Upper lobe of left lung (tissue), 6 donors: ENCODE data around the gene GRAMD1A. TPM values are rescaled to one million over a fixed set of nuclear protein-coding genes. Genes with fewer than 3 reads are reported as not detected.

ENCODE experiments used
- ATAC-seq, 2 donors: fragments of 200-7000 bp; cut with Tn5 transposase; one replicate each; pipeline ENCODE4 v1.9.1; 2022; ENCODE audit warnings: mild to moderate bottlenecking in 2 of 2, moderate library complexity in 2 of 2; ENCODE audit not compliant: low FRiP score in 2 of 2
- DNase-seq, 2 donors: peaks; one replicate each; pipeline ENCODE4 v3.0.0-alpha.2; 2019 to 2020
- H3K27ac ChIP-seq, 4 donors: fragments of 200-600 bp; sonication (generic); one replicate each; pipeline ENCODE4 v1.5.1; 2016 to 2019
- H3K27me3 ChIP-seq, 4 donors: fragments of 200-600 bp; sonication (generic); one replicate each; pipeline ENCODE4 v1.5.1; 2017 to 2019
- H3K36me3 ChIP-seq, 4 donors: fragments of 200-600 bp; sonication (generic); one replicate each; pipeline ENCODE4 v1.5.1; 2016 to 2019
- H3K4me1 ChIP-seq, 4 donors: fragments of 200-600 bp; sonication (generic); one replicate each; pipeline ENCODE4 v1.5.1; 2018 to 2019
- H3K4me3 ChIP-seq, 4 donors: fragments of 200-600 bp; sonication (generic); one replicate each; pipeline ENCODE4 v1.5.1; 2017 to 2019; ENCODE audit warnings: mild to moderate bottlenecking in 2 of 4, moderate library complexity in 1 of 4
- H3K9me3 ChIP-seq, 4 donors: fragments of 200-600 bp; sonication (generic); one replicate each; pipeline ENCODE4 v1.5.1; 2018 to 2019
- EP300 ChIP-seq, 4 donors: sonication (generic); formaldehyde crosslinking; IDR thresholded peaks; one replicate each; pipeline ENCODE4 v1.5.1; 2017; ENCODE audit warnings: antibody characterized with exemption in 4 of 4, control low read depth in 2 of 4
- POLR2A ChIP-seq, 4 donors: fragments of 450-650 bp; IDR thresholded peaks; one replicate each; pipeline ENCODE4 v1.5.1; 2016 to 2017; ENCODE audit warnings: antibody characterized with exemption in 4 of 4, mild to moderate bottlenecking in 2 of 4
- POLR2AphosphoS5 ChIP-seq, 2 donors: sonication (generic); formaldehyde crosslinking; IDR thresholded peaks; one replicate each; pipeline ENCODE4 v1.5.1; 2017; ENCODE audit warnings: antibody characterized with exemption in 2 of 2
- WGBS, 2 donors: methylation state at CpG; one replicate each; pipeline ENCODE4 v1.1.5; 2017 to 2018; 5-methylcytosine and 5-hydroxymethylcytosine counted together
- total RNA-seq, 6 donors: library from RNA; depleted of rRNA in 4 of 6; stranded (reverse); fragments of >200 nt in 4 of 6; gene quantifications; one replicate each; pipeline versions ENCODE4 v1.1.0 to v1.2.1, GENCODE V29; 2016 to 2021
- TF ChIP-seq, protein P1 (sequence below), 6 experiments: fragments of 450-650 bp in 4 of 6; fragments of 200-600 bp in 2 of 6; sonication (generic) in 2 of 6; IDR thresholded peaks; one replicate each; pipeline ENCODE4 v1.5.1; 2016 to 2019; ENCODE audit warnings: antibody characterized with exemption in 6 of 6
- donor health status: DM: no; HTN: no; CAD: no; lungs with moderate emphysema.
- donor health status: DM: no; HTN: yes; CAD: no; lungs with severe emphysema.

The GRAMD1A gene
- total RNA-seq, 6 donors from 2014 or later = 85.1 to 206 (median 119) TPM

DNA sequence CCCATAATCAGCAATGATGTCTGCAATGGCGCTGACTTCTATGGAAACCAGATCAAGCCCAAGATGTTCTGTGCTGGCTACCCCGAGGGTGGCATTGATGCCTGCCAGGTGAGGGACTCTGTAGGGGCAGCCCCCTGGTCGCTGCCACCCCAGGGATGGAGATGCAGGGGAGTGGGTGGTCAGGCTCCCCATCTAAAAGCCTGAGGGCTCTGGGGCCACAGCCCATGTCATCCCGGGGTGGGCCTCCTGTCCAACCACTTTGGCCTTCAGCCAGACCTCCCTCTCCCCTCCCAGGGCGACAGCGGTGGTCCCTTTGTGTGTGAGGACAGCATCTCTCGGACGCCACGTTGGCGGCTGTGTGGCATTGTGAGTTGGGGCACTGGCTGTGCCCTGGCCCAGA is 65.5 kb downstream of the GRAMD1A start:
- H3K9me3 ChIP-seq = peaks cover 2 to 5% (median 3%) of the 10 kb centered on the region in 4 donors
- H3K36me3 ChIP-seq = no peaks in the 10 kb centered on the region
- H3K27ac ChIP-seq = no peak overlapping the region
- WGBS, 2 donors = 81 to 98% methylated on average over 3 to 7 of the region's 10 CpGs
- no peak overlapping the region for H3K4me3 ChIP-seq
- TF ChIP-seq, protein P1, sequence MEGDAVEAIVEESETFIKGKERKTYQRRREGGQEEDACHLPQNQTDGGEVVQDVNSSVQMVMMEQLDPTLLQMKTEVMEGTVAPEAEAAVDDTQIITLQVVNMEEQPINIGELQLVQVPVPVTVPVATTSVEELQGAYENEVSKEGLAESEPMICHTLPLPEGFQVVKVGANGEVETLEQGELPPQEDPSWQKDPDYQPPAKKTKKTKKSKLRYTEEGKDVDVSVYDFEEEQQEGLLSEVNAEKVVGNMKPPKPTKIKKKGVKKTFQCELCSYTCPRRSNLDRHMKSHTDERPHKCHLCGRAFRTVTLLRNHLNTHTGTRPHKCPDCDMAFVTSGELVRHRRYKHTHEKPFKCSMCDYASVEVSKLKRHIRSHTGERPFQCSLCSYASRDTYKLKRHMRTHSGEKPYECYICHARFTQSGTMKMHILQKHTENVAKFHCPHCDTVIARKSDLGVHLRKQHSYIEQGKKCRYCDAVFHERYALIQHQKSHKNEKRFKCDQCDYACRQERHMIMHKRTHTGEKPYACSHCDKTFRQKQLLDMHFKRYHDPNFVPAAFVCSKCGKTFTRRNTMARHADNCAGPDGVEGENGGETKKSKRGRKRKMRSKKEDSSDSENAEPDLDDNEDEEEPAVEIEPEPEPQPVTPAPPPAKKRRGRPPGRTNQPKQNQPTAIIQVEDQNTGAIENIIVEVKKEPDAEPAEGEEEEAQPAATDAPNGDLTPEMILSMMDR (IDR thresholded peaks at IDR 0.05) = no peak
- no peak for TF ChIP-seq POLR2A (IDR thresholded peaks at IDR 0.05)
- TF ChIP-seq POLR2AphosphoS5 (IDR thresholded peaks at IDR 0.05) = no peak
- TF ChIP-seq EP300 (IDR thresholded peaks at IDR 0.05) = no peak
- H3K4me1 ChIP-seq = peaks cover 0 to 8% (median 5%) of the 10 kb centered on the region in 4 donors
- DNase-seq (peak in 1 of 2 donors; percentile 40), ATAC-seq (no peak)
- no peaks in the 10 kb centered on the region for H3K27me3 ChIP-seq

DNA sequence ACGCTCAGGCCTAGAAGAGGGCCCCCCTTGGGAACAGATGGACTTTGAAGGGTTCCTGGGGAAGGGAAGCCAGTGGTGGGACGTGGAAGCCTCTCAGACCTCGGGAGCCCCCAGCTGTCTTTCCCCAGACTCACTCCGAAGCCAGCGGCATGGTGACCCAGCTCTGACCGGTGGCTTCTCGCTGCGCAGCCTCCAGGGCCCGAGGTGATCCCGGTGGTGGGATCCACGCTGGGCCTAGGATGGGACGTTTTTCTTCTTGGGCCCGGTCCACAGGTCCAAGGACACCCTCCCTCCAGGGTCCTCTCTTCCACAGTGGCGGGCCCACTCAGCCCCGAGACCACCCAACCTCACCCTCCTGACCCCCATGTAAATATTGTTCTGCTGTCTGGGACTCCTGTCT is 66.0 kb downstream of the GRAMD1A start:
- Histone ChIP-seq H3K27me3 (no peaks in the 10 kb centered on the region), H3K36me3 (no peaks in the 10 kb centered on the region), H3K4me3 (no peak overlapping the region), H3K9me3 (peaks cover 4 to 7% (median 5%) of the 10 kb centered on the region in 4 donors), H3K4me1 (peaks cover 0 to 8% (median 5%) of the 10 kb centered on the region in 4 donors), H3K27ac (no peak overlapping the region)
- 93 to 94% methylated on average over 14 to 15 of the region's 15 CpGs for WGBS, 2 donors
- TF ChIP-seq POLR2AphosphoS5 (IDR thresholded peaks at IDR 0.05) (no peak), EP300 (IDR thresholded peaks at IDR 0.05) (no peak), POLR2A (IDR thresholded peaks at IDR 0.05) (no peak)
- TF ChIP-seq, protein P1 (IDR thresholded peaks at IDR 0.05) = no peak
- no peak for ATAC-seq
- DNase-seq = peak in 1 of 2 donors; percentile 55

DNA sequence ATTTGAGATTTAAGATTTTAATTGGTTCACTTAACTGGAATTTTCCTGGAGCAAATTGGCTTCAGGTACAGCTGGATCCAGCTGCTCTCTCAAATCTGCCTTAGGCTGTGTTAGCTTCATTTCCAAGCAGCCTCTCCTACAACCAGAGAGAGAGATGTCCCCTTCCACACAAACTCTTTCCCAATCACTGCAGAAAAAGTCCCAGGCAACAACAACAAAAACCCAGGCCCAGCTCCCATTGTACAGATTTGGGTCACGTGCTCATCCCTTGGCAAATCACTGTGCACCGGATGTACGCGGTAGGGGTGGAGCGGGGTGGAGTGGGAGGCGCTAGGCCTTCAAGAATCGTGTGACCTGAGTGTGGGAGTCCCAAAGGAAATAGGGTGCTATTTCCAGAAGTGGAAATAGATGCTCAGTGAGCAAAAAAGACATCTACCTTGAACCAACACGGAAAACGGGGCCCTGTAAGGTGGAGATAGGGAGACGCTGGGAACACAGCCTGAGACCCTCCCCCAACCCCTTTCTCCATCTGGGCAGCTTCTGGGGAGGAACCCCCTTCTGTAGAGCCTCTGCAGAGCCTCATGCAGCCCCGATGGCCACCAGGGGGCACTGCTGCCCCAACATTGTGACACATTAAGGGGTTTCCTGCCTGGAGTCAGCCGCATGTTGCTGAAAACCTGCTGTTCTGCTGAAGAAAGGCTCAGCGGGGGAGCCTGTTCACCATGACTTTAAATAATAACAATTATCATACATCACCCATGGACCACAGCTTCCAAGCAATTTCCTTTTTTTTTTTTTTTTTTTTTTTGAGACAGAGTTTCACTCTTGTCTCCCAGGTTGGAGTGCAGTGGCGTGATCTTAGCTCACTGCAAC is 66.8 kb downstream of the GRAMD1A start:
- peak; percentile 87 to 89 for ATAC-seq
- H3K27me3 ChIP-seq = no peaks in the 10 kb centered on the region

DNA sequence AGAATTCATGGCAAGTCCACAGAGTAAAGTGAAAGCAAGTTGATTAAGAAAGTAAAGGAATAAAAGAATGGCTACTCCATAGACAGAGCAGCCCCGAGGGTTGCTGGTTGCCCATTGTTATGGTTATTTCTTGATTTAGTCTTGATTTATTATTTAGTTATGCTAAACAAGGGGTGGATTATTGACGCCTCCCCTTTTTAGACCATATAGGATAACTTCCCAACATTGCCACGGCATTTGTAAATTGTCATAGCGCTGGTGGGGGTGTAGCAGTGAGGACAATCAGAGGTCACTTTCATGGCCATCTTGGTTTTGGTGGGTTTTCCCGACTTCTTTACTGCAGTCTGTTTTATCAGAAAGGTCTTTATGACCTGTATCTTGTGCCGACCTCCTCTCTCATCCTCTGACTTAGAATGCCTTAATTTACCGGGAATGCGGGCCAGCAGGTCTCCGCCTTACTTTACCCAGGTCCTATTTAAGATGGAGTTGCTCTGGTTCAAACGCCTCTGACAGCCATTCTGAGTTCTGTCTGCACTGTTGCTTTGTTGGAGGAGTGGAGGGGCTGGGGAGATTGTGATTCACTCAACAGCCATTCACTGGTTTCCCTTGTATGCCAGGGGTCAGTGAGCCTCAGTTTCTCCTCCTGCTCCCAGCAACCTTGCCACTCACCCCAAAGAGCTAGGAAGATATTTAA is 69.0 kb downstream of the GRAMD1A start:
- no peaks in the 10 kb centered on the region for H3K27me3 ChIP-seq
- DNase-seq = no peak
- no peaks in the 10 kb centered on the region for H3K36me3 ChIP-seq
- WGBS, 2 donors = 78 to 83% methylated on average over 10 of the region's 10 CpGs
- peaks cover 4 to 7% (median 5%) of the 10 kb centered on the region in 4 donors for H3K9me3 ChIP-seq
- H3K4me3 ChIP-seq = no peak overlapping the region
- TF ChIP-seq, protein P1 (IDR thresholded peaks at IDR 0.05) = no peak
- TF ChIP-seq POLR2AphosphoS5 (IDR thresholded peaks at IDR 0.05) = no peak
- no peak for TF ChIP-seq EP300 (IDR thresholded peaks at IDR 0.05)
- TF ChIP-seq POLR2A (IDR thresholded peaks at IDR 0.05) = no peak
- no peak for ATAC-seq
- H3K4me1 ChIP-seq = peaks cover 0 to 8% (median 5%) of the 10 kb centered on the region in 4 donors
- no peak overlapping the region for H3K27ac ChIP-seq

More for the DNA sequence above, 66.8 kb downstream of the GRAMD1A start:
- TF ChIP-seq POLR2A (IDR thresholded peaks at IDR 0.05) = peak in 1 of 4 donors; percentile 26
- no peak for TF ChIP-seq EP300 (IDR thresholded peaks at IDR 0.05)
- TF ChIP-seq, protein P1 (IDR thresholded peaks at IDR 0.05) = peak; percentile 83 to 91 (median 88)
- no peak for TF ChIP-seq POLR2AphosphoS5 (IDR thresholded peaks at IDR 0.05)
- Histone ChIP-seq H3K4me3 (no peak overlapping the region), H3K36me3 (no peaks in the 10 kb centered on the region), H3K27ac (no peak overlapping the region), H3K9me3 (peaks cover 4 to 7% (median 5%) of the 10 kb centered on the region in 4 donors), H3K4me1 (peaks cover 0 to 8% (median 5%) of the 10 kb centered on the region in 4 donors)
- DNase-seq = peak; percentile 83 to 92
- WGBS, 2 donors = 15 to 17% methylated on average over 13 to 14 of the region's 14 CpGs
